ENCODE data around the gene LHX5. TPM values are rescaled to one million over a fixed set of nuclear protein-coding genes. Genes with fewer than 3 reads are reported as not detected.

Gene LHX5
- total and polyA plus RNA-seq, 9 donors, result not detected

- Histone ChIP-seq H3K4me1 (ENCODE audit: insufficient read depth) (no peaks in the 10 kb centered on the region), H3K27ac (no peak overlapping the region), H3K9me3 (no peaks in the 10 kb centered on the region), H3K27me3 (no peaks in the 10 kb centered on the region), H3K4me3 (no peak overlapping the region), H3K36me3 (no peaks in the 10 kb centered on the region)
- intact Hi-C loops (cut with DNase I), result no loop called here
- WGBS, 3 donors, result 76 to 92% (median 86%) methylated on average over 2 of the region's 2 CpGs
- DNase-seq, result no peak
- TF ChIP-seq CTCF (IDR thresholded peaks at IDR 0.05) (no peak), EP300 (IDR thresholded peaks at IDR 0.05) (no peak), POLR2A (IDR thresholded peaks at IDR 0.05) (no peak)
Measured at GRCh38 chr12:113449299-113449698, 22.4 kb downstream of the LHX5 start.

- 12 to 14% (median 13%) methylated on average over 7 of the region's 7 CpGs for WGBS, 3 donors
- no peak for DNase-seq
- Histone ChIP-seq H3K4me3 (no peak overlapping the region), H3K27me3 (no peaks in the 10 kb centered on the region), H3K27ac (no peak overlapping the region), H3K4me1 (ENCODE audit: insufficient read depth) (no peaks in the 10 kb centered on the region), H3K9me3 (no peaks in the 10 kb centered on the region), H3K36me3 (no peaks in the 10 kb centered on the region)
- intact Hi-C loops (cut with DNase I), result no loop called here
- TF ChIP-seq POLR2A (IDR thresholded peaks at IDR 0.05) (no peak), CTCF (IDR thresholded peaks at IDR 0.05) (no peak), EP300 (IDR thresholded peaks at IDR 0.05) (no peak)
Measured at GRCh38 chr12:113448873-113449272, 22.8 kb downstream of the LHX5 start.

- H3K27ac ChIP-seq, result no peak overlapping the region
- intact Hi-C loops (cut with DNase I), result no loop called here
Measured at GRCh38 chr12:113445544-113446171, 26.0 kb downstream of the LHX5 start.

GRCh38 chr12:113443030-113443539 lies 28.6 kb downstream of the LHX5 start:
- no peak for DNase-seq
- no peaks in the 10 kb centered on the region for H3K9me3 ChIP-seq
- intact Hi-C loops (cut with DNase I), result no loop called here
- H3K36me3 ChIP-seq, result no peaks in the 10 kb centered on the region
- H3K4me1 ChIP-seq (ENCODE audit: insufficient read depth), result no peaks in the 10 kb centered on the region
- 88 to 91% (median 89%) methylated on average over 6 of the region's 6 CpGs for WGBS, 3 donors
- no peak for TF ChIP-seq POLR2A (IDR thresholded peaks at IDR 0.05)
- TF ChIP-seq CTCF (IDR thresholded peaks at IDR 0.05), result no peak
- TF ChIP-seq EP300 (IDR thresholded peaks at IDR 0.05), result no peak
- no peaks in the 10 kb centered on the region for H3K27me3 ChIP-seq
- no peak overlapping the region for H3K4me3 ChIP-seq
- H3K27ac ChIP-seq, result no peak overlapping the region

More at GRCh38 chr12:113445544-113446171, 26.0 kb downstream of the LHX5 start:
- Histone ChIP-seq H3K27me3 (no peaks in the 10 kb centered on the region), H3K9me3 (no peaks in the 10 kb centered on the region), H3K4me1 (ENCODE audit: insufficient read depth) (no peaks in the 10 kb centered on the region), H3K36me3 (no peaks in the 10 kb centered on the region), H3K4me3 (no peak overlapping the region)
- 83 to 87% (median 85%) methylated on average over 6 of the region's 6 CpGs for WGBS, 3 donors
- no peak for TF ChIP-seq EP300 (IDR thresholded peaks at IDR 0.05)
- TF ChIP-seq CTCF (IDR thresholded peaks at IDR 0.05), result no peak
- TF ChIP-seq POLR2A (IDR thresholded peaks at IDR 0.05), result no peak
- DNase-seq, result no peak

Data from ovary (tissue), 9 donors.